UCSD-AML1 (cell line): ENCODE results near the gene TXLNB.

ENCODE experiments used
- DNase-seq: peaks from one replicate; lab custom pipeline; 2025; ENCODE audit not compliant: unreplicated experiment; lab: John Stamatoyannopoulos, UW

Gene TXLNB

DNA sequence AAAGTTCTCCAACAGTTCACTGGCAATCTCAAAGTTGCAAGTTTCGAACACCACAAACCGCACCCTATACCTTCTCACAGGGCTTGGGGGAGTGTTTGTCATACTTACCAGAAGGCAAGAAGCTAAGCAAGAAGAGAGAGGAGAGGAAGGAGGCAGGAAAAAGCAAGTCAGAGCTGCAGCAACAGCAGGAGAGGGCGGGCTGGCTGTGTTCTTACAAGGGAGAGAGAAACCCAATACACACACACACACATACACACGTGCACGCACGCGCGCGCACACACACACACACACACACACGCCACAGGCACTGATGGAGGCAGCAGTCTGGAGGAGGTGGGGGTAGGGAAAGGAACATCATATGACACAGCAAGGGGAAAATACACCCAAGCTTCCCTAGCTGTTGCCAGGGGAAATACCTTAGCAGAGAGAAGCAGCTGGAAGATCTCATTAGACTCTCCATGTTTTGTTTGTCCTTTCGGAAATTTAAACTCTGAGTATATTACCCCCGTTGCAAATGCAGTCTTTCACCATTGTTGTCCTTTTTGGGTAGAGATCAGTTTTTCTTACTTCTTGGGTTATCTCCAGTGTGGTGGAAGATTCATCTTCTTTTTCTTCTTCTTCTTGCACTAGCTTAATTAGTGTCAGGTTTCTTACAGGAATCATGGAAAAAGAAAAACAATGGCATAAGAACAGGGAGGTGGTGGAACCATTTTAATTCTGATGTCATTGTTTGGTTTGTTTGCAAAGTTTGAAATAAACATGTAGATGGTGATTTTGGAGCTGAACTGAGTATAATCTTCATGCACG, at the start of gene TXLNB:
TXLNB (minus strand) TSS at position 186 of the 807 bp plus-strand sequence. CDS start 3,099 bp downstream, outside the sequence.
- DNase-seq, result peak; percentile 88

GRCh38 chr6:139341060-139341459, 49.3 kb upstream of the TXLNB start:
- no peak for DNase-seq

- DNase-seq, result no peak
Measured at GRCh38 chr6:139338795-139339194, 47.0 kb upstream of the TXLNB start.

DNA sequence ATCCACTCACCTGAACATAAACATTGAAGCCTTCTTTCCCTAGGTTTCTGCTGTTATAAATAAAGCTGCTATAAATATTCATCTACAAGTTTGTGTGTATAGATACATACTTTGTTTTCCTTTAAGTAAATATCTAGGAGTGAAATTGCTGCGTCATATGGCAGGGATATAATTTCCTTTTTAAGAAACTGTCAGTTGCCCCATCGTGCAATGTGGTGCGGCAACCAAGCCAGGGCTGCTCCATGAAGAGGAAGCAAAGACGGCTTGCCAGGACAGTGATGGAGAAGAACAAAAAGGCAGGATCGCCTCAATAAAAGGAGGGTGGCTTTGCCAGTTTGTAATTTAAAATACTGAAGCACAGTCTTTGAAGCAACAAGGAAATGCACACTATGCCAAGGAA, 46.0 kb upstream of the TXLNB start:
- peak; percentile 18 for DNase-seq

- no peak for DNase-seq
Measured at GRCh38 chr6:139337001-139337400, 45.2 kb upstream of the TXLNB start.

GRCh38 chr6:139336488-139336887, 44.7 kb upstream of the TXLNB start:
- no peak for DNase-seq

DNA sequence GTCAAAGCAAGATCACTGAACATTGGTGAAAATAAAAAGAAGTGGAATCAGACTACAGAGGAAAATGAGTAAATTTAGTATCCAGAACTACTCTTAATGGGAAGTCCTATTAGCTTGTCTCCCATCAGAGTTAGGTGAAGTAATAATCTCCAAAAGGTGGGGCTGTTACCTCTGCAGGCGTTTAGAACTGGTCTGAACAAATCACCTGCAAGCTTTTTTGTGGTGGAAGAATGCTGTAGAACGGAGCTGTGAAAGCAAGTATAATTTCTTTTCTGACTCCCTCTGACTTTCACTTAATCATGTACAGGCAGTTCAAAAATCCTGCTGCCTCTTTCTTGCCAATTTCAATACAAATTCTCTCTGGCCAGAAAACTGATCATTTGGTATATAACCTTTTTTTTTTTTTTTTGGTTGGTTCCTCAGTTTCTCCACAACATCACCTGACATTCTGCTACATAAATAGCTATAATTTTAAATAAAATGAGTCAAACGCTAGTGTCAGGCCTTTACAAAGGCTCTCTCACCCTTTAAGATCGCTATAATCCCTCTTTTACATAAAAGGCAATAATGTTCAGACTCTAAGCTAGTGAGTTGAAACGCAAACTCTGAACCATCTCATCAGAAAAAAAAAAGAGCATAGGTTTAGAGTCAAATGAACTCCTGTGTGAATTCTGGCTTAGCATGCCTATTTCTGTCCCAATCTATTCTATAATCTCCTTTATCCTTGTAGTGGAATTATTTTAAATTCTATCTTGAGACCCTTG, 43.8 kb upstream of the TXLNB start:
- no peak for DNase-seq

DNA sequence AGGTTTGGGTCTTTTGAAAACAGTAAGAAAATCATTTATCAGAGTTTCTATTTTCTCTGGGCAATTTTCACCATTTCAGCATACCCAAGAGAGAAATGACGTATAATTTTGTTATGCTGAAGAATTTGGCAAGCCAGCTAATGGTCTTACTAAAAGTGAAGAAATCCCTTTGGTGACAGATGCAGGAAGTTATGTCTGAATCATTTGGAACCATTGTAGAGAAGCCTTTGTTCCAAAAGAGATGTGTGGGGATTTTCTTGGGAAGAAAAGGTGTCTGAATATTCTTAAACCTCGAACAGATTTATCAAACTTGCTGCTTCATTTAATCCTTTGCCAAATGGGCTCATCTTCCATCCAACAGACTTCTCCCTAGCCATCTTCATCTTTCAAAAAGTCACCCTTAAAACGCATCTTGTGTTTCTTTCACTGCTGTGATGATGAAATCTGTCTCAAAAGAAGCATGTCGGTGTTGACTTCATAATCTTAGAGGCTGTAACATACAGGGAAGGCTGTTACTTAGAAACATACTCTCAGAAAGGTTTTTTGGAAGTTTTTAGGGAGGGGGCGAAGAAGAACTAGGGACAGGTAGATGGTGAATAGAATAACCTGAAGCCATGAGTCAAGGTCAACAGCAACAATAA, 43.1 kb upstream of the TXLNB start:
- DNase-seq, result no peak

DNA sequence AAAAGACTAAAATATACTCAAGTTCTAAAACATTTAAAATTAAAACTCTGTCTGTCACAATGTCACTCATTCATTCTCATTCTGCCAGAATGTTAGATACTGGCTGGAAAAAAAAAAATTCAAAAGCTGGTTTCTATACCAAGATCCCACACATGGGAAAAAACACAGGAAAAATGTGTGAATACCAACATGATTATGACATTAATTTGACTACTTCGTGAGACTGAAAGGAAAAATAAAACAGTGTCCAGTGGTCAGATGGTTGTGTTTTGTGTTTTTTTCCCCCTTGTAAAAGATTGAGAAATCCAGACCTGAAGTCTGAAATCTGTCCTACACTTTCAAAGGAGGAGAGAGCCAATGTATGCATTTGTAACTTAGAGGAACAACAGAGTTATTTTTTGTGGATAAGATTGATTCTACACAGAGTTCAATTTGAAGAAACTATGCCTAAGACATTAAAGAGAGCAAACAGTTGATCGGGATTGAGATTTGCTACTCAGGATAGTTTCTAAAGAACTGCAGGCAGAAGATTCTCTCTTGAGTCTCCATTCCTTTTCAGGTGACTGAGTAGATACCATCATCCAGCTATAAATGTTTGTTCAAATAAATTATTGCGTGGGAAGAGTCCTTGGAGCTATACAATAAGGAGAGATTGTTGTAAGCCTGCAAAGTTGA, 39.2 kb upstream of the TXLNB start:
- no peak for DNase-seq

DNA sequence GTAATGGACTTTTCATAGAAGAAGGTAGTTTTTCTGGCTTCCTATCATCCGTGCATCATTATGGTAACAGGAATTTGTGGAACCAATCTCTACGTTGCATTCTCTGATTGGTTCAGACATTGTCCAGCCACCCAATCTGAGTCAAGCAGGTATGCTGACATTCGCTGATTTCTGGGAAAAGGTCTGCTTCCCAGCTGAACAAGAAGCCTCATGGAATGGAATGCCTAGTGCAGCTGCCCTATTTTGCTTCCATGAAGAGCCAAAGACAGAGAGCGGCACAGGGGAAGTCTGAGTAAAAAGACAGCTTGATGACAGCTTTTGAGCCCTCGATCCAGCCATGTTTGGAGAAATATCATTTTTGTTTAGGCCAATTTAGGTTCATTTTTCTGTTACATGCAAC, 38.5 kb upstream of the TXLNB start:
- no peak for DNase-seq

GRCh38 chr6:139329224-139329623, 37.4 kb upstream of the TXLNB start:
- DNase-seq, result no peak

DNA sequence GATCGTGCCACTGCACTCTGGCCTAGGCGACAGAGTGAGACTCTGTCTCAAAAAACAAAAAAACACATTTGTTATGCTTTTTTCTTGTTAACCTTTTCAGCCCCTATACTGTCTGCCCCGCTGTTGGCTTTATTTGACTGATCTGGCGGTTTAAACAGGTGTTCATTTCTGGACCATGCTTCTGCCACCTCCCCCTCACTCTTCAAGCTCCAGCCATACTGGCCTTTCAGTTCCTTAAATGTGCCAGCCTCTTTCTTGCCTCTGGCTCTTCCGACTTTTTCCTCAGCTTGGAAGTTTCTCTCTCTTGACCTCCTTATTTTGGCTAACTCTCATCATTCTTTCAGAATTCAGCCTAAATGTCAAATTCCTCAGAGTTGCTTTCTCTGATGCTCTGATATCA, 35.2 kb upstream of the TXLNB start:
- no peak for DNase-seq

DNA sequence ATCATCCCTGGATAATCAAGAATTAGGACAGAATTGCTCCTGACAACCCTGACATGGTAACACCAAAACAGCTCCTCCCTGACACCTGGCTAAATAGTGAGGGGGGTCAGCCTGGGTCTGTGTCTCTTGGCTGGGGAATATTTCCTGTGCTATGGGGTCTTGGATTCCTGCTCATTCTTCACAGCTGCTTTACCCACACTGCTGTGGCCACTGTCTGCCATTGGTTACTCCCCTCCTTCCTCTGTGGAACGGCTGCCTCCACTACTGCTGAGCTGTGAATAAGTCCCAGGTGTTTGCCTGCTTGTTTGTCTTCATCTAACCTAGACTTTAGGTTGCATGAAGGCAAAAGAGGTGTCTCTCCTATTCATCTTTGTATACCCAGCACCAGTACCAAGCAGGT, 33.9 kb upstream of the TXLNB start:
- no peak for DNase-seq

GRCh38 chr6:139325125-139325524, 33.3 kb upstream of the TXLNB start:
- no peak for DNase-seq

DNA sequence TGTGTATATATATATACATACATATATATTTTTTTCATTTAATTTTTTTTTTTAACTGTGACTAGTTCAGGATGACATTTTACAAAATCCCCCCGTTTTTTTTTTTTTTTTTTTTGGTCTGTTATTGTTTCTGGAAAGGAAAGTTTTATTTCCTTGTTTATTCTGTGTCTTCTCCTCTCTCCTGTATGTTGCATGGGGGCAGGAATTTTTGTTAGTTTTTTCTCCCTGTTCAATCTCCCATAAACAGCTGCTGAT, 32.4 kb upstream of the TXLNB start:
- no peak for DNase-seq

DNA sequence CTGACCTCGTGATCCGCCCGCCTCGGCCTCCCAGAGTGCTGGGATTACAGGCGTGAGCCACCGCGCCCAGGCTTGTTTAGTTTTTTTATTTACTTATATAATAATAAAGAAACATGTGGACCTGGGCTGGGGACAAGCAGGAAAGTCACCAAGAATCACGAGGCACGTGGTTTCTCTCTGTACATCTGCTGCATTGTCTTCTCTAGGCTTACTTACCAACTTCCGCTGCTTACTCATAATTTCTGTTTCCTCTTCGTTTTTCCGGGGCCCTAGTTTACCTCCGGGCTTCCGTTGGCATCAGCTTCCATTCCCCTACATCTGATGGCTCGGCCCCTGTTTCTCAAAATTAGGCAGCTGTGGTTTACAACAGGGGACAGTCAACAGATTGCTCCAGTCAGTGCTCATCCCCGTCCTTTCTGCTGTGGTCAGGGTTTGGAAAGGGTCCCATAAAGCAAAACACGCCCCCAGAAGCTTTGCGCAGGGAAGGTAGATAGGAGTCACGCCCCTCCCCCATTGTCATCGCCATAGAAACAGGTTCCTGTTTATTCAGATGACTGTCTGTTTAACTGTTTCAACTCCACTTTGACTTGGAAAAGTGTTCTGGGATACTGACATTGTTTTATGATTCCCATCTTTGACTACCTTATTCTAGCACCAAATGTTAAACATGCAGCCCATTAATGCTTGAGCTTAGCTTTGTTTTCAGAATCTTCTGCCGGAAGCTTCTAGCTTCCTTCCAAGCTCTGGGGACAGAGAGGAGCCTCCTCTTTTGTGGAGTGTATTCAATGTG, 31.9 kb upstream of the TXLNB start:
- DNase-seq, result peak; percentile 68

DNA sequence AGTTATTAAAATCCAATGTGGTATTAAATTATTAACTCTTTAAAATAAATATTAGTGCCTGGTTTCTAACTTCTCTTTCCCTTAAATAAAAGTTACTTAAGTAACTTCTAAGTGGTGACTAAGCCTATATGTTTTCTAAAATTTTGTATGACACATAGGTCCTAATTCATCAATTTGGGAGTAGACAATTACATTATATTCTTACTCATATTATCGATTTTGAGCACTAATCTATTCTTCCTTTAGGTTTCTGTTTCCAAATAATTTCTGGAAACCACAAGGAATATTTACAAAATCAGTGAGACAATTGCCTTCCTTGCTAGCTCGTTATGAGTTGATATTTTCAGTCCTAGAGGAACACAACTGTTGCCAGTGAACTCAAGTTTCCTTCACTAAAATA, 28.3 kb upstream of the TXLNB start:
- DNase-seq, result no peak

GRCh38 chr6:139316622-139317317, 25.0 kb upstream of the TXLNB start:
- DNase-seq, result no peak

DNA sequence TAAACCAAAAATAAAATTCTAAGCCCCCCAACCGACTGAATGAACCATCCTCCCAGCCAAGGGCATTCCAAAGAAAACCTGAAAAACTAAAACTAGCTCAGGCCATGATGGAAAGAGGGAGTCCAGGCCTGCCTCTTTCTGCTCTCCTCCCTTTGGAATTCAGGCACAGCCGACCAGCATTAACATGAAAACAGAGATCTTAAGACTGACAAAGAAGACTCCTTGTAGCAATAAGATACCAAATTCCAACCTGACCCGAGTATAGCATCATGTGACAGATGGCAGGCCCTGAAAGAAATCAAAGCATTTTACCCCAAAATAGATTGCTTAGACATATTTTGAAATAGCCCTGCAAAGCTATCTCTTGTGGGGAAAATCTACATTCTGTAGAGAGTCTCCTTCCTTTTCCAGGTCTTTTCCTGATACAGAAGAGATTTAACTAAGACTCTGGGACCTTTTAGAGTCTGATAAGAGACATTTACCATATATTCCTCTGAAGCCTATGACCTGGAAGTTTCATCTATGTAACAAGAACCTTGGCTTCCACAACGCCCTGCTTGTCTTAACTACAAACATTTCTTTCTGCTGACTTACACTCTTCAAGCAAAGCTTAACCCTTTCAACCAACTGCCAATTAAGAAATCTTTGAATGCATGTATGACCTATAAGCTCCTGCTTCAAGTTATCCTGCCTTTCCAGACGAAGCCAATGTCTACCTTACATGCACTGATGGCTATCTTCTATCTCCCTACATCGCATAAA, 22.2 kb upstream of the TXLNB start:
- DNase-seq, result no peak

DNA sequence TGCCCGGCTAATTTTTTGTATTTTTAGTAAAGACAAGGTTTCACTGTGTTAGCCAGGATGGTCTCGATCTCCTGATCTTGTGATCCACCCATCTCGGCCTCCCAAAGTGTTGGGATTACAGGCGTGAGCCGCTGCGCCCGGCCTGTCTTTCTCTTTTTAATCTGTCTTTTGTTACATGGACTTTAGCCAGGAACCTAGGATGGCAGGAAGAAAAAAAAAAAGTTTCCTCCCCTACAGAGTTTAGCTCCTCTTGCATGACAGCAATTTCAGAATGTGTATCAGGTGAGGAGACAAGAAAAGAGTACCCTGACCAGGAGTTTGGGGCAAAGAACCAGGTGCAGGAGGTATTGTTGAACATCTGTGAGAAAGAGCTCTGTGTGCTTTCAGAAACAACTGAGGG, 21.4 kb upstream of the TXLNB start:
- DNase-seq, result no peak
